GM06990 (cell line): ENCODE results near the gene CLSTN1.

Experiments
- DNase-seq: peaks from one replicate; pipeline ENCODE4 v3.0.0-alpha.2; 2011; ENCODE audit not compliant: insufficient read length; ENCODE audit errors: extremely low read depth
- H3K27me3 ChIP-seq: replicated peaks from 2 replicates; pipeline ENCODE4 v1.6.0; 2011; ENCODE audit warnings: low read length; ENCODE audit not compliant: control insufficient read depth, insufficient read depth
- H3K36me3 ChIP-seq: 2 replicates; pipeline ENCODE4 v1.5.1; 2011; ENCODE audit warnings: low read length; ENCODE audit not compliant: control insufficient read depth, insufficient read depth
- H3K4me3 ChIP-seq: replicated peaks from 2 replicates; pipeline ENCODE4 v1.5.1; 2011; ENCODE audit warnings: low read depth, mild to moderate bottlenecking, control low read depth, low read length
- TF ChIP-seq, protein P1 (sequence below): IDR thresholded peaks from 2 replicates; pipeline ENCODE4 v1.5.1; 2011; ENCODE audit warnings: low read length, control low read depth, mild to moderate bottlenecking, inconsistent platforms; ENCODE audit not compliant: insufficient read depth, poor library complexity, severe bottlenecking

Gene CLSTN1

DNA sequence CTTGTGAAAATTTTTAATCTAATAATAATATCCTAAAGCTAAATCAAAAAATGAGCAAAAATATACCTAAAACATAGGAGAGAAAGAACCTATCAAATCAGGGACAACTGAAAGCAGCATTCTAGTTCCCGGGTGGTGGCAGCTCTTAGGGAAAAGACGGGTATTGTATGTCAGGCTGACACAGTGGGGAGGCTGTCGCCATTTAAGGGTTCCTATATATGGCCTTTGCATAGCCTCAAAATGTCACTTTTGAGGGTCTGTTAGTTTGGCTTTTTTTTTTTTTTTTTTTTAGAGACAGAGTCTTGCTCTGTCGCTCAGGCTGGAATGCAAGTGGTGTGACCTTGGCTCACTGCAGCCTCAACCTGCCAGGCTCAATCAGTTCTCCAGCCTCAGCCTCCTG, 6.0 kb downstream of the CLSTN1 start:
- no peak overlapping the region for H3K4me3 ChIP-seq
- TF ChIP-seq, protein P1, sequence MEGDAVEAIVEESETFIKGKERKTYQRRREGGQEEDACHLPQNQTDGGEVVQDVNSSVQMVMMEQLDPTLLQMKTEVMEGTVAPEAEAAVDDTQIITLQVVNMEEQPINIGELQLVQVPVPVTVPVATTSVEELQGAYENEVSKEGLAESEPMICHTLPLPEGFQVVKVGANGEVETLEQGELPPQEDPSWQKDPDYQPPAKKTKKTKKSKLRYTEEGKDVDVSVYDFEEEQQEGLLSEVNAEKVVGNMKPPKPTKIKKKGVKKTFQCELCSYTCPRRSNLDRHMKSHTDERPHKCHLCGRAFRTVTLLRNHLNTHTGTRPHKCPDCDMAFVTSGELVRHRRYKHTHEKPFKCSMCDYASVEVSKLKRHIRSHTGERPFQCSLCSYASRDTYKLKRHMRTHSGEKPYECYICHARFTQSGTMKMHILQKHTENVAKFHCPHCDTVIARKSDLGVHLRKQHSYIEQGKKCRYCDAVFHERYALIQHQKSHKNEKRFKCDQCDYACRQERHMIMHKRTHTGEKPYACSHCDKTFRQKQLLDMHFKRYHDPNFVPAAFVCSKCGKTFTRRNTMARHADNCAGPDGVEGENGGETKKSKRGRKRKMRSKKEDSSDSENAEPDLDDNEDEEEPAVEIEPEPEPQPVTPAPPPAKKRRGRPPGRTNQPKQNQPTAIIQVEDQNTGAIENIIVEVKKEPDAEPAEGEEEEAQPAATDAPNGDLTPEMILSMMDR, result no peak
- H3K36me3 ChIP-seq, result no peaks in the 10 kb centered on the region
- no peak for DNase-seq
- H3K27me3 ChIP-seq, result no peaks in the 10 kb centered on the region

DNA sequence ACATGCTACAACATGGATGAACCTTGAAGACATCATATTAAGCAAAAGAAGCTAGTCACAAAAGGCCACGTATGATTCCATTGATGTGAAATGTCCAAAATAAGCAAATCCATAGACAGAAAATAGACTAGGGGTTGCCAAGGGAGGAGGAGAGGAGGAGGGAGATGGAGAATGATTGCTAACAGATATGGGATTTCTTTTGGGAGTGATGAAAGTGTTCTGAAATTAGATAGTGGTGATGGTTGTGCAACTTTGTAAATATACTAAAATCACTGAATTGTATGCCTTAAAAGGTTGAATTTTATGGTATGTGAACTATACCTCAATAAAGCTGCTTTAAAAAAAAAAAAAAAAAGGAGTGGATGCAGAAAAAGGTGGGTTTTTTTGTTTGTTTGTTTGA, 7.6 kb downstream of the CLSTN1 start:
- TF ChIP-seq, protein P1, result no peak
- Histone ChIP-seq H3K36me3 (no peaks in the 10 kb centered on the region), H3K4me3 (no peak overlapping the region), H3K27me3 (no peaks in the 10 kb centered on the region)
- no peak for DNase-seq

DNA sequence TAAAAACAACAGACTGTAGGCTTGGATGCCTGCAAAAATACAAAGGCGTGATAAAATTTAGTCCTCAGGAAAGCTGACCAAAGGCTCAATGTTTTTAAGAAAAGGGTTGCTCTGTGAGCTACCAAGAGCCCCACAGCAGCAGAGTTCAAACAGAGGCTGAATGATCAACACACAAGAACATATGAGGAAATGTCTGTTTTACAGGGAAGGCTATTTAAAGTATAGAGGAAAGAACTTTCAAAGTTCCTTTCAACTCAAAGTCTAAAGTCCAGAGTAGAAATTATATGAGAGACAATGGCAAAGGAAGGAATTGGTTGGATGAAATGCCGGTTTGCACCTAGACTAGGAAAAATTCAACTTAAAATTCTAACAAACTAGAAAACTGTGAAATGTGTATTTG, 8.6 kb downstream of the CLSTN1 start:
- TF ChIP-seq, protein P1, result no peak
- DNase-seq, result no peak

DNA sequence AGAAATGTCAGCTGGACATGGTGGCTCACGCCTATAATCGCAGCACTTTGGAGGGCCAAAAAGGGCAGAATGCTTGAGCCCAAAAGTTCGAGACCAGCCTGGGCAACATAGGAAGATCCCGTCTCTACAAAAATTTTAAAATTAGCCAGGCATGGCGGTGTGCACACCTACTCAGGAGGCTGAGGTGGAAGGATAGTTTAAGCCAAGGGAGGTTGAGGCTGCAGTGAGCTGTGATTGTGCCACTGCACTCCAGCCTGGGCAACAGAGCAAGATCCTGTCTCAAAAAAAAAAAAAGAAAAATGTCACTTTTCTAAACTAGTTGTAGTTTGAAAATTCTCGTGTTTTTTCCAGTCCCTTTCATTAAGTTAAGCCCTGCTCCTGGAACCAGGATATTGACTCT, 9.1 kb downstream of the CLSTN1 start:
- Histone ChIP-seq H3K36me3 (no peaks in the 10 kb centered on the region), H3K4me3 (no peak overlapping the region), H3K27me3 (no peaks in the 10 kb centered on the region)
- DNase-seq, result no peak
- TF ChIP-seq, protein P1, result no peak

More for the DNA sequence above, 8.6 kb downstream of the CLSTN1 start:
- no peaks in the 10 kb centered on the region for H3K27me3 ChIP-seq
- H3K4me3 ChIP-seq, result no peak overlapping the region
- no peaks in the 10 kb centered on the region for H3K36me3 ChIP-seq

DNA sequence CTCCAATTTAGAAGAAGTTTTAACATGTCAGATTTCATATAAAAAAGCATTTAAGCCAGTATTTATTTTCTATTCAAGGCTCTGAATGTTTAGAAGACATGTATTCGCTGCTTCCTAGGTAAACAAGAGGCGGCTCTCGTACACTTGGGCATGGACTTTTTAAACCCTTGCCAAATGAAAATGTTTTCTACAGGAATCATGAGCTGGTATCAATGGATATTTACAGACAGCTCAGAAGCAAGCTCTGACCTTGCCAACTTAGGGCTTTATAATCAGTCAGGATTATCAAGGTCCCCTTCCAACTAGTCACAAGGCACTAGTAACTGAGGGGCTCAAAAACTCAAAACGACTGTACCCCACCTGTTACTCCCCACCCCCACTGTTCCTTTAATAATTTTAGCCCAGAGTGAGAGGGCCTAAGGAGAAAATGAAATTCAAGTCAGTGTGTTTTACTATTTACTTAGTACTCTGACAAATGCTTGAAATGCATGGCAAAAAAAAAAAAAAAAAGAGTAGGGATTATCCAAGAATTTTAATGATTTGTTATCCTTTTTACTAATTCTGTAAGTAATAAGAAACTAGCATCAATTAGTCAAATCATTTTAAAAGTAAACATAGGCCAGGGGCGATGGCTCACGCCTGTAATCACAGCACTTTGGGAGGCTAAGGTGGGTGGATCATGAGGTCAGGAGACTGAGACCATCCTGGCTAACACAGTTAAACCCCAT, 12.4 kb downstream of the CLSTN1 start:
- Histone ChIP-seq H3K36me3 (no peaks in the 10 kb centered on the region), H3K4me3 (no peak overlapping the region), H3K27me3 (no peaks in the 10 kb centered on the region)
- no peak for DNase-seq
- TF ChIP-seq, protein P1, result no peak

DNA sequence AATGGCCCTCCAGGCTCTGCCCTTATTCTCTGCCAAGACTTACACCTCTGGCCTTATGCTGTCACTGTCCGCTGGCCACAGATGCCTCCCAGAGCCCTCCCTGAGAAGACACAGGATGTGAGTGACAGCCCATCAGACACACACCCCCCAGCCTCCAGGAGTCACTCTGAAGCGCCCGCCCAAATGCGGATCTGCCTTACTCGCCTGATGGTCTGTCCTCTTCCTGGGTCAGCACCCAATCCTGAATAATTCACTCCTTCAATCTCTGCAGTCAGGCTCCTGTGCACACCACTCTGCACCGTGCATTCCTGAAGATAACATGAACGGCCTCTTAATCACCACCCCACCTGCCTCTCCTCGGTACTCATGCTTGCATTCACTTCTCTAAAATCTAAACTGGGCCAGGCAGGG, 14.7 kb downstream of the CLSTN1 start:
- no peak overlapping the region for H3K4me3 ChIP-seq
- H3K36me3 ChIP-seq, result no peaks in the 10 kb centered on the region
- TF ChIP-seq, protein P1, result no peak
- no peak for DNase-seq
- no peaks in the 10 kb centered on the region for H3K27me3 ChIP-seq
